ENCODE results near the gene CPT1C.

The CPT1C gene

DNA sequence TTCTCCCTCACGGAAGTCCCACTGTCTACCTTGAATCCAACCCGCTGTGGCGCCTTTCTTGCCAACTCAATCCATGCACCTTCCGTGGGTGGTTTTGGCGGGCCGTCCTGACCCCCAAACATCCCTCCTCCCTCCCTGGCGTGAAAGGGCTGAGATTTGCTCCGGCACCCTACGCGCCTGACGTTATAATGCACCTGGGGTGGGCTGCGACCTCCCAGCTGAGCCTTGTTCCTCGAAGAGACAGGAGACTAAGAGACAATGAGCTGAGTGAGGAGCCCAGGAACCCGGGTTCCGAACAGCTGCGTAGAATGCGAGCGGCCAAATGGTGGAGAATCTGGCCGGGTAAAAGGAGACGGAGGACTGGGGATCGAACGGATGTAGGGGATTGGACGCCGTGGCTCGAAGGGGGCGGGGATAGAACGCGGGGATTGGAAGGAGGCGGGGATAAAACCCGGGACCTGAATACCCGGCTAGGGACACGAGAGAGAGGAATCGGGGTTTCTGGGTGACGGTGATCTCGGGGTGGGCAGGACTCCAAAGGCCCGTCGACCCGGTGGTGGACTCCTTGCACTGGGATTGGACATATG is at the start of gene CPT1C:
CPT1C (plus strand) TSS at position 461 of the 587 bp plus-strand sequence. CDS start 1,137 bp downstream, outside the sequence.
- DNase-seq (ENCODE audit: low read depth, low spot score), result no peak

DNA sequence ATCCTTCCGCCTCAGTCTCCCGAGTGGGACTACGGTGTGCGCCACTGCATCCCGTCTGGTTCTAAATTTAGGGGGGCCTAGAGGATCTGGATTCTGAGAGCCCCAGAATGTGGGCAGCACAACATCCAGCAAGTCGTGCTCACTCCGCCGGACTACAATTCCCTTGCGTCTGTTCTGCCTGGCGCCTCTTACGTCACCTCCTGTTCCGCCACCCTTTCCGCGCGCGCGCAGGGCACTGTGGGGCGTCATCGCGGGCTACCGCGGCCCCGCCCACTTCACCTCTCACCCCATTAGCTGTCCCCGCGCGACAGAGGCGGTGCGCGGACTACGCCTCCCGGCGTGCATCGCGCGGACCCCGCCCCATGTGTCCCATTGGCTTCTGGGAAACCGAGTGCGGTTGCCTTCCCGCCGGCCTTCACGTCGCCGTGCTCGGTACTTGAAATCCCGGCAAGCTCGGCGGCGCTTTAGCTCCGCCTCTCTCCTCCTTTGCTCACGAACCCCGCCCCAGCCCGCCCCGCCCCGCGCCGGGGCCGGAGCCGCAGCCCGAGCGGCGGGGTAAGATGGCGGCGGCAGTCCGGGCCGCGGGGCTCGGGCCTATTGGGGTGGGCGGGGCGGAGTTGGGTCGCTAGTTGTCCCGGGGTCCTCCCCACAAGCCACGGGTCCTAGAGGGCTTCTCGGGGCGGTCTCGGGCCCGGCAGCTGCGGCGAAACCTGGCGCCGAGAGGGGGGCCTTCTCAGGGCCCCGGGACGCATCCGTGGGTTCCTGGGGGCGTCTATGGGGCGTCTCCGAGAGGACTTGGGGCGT is 49.0 kb upstream of the CPT1C start, which contains the start of gene SCAF1:
SCAF1 (plus strand) TSS at position 522 of the 804 bp plus-strand sequence. CDS start 2,818 bp downstream, outside the sequence.
- peak; percentile 97 for DNase-seq (ENCODE audit: low read depth, low spot score)

DNA sequence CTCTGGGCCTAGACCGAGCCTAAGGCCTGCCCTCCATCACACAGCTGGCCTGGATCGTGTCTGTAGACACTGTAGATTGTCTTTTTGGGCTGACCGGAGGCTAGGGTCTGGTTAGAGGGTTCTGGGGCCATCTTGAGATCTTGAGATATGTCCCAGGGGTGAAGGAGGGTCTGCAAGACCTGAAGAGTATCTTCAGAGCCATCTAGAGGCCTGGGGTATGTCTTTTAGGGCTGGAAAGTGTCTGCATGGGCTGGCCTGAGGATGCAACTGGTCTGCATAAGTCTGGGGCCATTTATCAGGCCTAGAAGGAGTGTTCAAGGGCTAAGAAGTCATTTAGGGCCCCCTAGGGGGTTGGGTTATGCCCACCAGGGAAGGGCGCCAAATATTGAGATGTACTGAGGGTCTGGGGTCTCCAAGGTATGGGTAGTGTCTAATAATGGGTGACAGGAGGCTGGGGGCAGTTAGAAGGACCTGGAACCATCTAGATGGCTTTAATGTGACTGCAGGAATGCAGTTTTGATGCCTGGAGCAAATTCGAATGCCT is 48.4 kb upstream of the CPT1C start:
- DNase-seq (ENCODE audit: low read depth, low spot score), result no peak

DNA sequence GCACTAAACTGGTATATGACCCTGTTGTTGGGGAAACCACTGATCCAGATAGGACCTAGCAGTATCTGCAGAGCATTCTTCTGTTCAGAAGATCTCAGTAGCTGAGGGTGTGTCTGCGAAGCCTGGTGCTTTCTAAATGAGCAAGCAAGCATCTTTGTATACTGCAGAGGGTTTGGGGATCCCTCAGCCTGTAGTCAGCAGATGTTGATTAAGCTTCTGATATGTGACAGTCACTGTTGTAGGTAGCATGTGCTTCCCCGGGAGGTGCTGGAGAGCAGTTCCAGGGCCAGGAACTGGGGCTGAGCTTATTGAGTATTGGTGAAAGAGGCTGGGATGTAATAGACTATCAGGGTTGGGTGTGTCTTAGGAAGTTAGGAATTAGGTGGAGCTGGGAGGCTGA is 47.5 kb upstream of the CPT1C start:
- no peak for DNase-seq (ENCODE audit: low read depth, low spot score)

DNA sequence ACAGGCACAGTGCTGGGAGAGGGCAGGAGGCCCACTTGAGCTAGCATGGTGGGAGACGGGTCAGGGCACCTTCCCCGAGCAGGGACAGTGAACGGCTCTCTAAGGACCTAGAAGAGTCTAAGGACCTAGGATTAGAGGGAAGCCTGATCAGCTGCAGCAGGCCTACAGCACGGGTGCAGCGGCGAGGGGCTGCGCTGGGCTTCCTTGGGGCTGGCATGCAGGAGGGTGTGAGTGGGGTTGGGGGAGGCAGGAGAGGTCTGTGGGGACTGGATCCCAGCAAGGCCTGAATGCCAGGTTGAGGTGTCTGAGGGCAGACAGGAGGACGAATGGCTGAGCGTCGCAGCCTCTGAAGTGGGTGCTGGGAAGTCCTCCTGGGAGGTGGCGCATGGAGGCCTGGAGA is 45.3 kb upstream of the CPT1C start:
- DNase-seq (ENCODE audit: low read depth, low spot score), result no peak

DNA sequence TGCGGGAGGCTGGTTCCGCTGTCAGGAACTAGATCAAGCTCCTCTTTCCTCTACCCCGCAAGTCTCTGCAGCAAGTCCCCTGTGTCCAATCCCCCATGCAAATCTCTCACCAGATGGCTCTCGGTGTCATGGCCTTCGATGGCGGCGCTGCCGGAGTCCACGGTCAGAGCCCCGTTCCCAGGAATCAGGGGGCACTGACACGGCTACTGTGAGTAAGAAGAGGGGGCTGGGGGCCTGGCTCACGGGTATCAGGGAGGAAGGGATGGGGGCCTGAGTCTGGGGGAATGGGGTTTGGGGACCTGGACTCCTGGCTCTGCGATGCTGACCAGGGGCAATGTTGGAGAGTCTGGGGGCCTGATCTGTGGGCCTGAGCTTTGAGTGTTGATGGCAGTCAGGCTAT is 44.9 kb upstream of the CPT1C start:
- no peak for DNase-seq (ENCODE audit: low read depth, low spot score)

DNA sequence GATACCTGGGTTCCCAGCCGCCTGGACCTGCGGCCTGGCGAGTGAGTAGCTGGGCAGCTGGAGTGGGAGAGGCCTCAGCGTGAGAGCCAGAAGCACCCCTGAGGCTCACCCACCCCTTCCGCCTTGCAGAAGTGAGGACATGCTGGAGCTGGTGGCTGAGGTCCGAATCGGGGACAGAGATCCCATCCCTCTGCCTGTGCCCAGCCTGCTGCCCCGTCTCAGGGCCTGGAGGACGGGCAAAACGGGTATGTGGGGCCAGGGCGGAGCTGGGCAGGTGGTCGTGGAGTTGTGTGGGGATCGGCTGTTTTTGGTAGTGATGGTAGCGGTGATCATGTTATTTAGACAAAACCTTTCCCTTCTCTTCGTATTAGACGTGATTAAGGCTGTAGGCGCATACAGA is 44.3 kb upstream of the CPT1C start:
- DNase-seq (ENCODE audit: low read depth, low spot score), result no peak

DNA sequence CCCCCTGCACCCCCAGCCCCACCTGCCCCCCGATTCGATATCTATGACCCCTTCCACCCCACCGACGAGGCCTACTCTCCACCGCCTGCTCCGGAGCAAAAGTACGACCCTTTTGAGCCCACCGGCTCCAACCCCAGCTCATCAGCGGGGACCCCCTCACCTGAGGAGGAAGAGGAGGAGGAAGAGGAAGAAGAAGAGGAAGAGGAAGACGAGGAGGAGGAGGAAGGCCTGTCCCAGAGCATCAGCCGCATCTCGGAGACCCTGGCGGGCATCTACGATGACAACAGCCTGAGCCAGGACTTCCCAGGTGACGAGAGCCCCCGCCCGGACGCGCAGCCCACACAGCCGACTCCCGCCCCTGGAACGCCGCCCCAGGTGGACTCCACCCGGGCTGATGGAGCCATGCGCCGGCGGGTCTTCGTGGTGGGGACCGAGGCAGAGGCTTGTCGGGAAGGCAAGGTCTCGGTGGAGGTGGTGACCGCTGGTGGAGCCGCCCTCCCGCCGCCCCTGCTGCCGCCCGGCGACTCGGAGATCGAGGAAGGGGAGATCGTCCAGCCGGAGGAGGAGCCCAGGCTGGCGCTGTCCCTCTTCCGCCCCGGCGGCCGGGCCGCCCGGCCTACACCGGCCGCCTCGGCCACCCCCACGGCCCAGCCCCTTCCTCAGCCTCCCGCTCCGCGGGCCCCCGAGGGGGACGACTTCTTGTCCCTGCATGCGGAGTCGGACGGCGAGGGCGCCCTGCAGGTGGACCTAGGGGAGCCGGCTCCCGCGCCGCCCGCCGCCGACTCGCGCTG is 39.7 kb upstream of the CPT1C start:
- no peak for DNase-seq (ENCODE audit: low read depth, low spot score)

DNA sequence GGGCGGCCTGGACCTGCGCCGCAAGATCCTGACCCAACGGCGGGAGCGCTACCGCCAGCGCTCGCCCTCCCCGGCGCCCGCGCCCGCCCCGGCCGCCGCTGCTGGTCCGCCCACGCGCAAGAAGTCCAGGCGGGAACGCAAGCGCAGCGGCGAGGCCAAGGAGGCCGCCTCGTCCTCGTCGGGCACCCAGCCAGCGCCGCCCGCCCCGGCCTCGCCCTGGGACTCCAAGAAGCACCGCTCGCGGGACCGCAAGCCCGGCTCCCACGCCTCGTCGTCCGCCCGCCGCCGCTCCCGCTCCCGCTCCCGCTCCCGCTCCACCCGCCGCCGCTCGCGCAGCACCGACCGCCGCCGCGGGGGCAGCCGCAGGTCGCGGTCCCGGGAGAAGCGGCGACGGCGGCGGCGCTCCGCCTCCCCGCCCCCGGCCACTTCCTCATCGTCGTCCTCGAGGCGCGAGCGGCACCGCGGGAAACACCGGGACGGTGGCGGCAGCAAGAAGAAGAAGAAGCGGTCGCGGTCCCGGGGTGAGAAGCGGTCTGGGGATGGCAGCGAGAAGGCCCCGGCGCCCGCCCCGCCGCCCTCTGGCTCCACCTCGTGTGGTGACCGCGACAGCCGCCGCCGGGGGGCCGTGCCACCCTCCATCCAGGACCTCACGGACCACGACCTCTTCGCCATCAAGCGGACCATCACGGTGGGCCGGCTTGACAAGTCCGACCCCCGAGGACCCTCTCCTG is 38.9 kb upstream of the CPT1C start:
- DNase-seq (ENCODE audit: low read depth, low spot score), result no peak

DNA sequence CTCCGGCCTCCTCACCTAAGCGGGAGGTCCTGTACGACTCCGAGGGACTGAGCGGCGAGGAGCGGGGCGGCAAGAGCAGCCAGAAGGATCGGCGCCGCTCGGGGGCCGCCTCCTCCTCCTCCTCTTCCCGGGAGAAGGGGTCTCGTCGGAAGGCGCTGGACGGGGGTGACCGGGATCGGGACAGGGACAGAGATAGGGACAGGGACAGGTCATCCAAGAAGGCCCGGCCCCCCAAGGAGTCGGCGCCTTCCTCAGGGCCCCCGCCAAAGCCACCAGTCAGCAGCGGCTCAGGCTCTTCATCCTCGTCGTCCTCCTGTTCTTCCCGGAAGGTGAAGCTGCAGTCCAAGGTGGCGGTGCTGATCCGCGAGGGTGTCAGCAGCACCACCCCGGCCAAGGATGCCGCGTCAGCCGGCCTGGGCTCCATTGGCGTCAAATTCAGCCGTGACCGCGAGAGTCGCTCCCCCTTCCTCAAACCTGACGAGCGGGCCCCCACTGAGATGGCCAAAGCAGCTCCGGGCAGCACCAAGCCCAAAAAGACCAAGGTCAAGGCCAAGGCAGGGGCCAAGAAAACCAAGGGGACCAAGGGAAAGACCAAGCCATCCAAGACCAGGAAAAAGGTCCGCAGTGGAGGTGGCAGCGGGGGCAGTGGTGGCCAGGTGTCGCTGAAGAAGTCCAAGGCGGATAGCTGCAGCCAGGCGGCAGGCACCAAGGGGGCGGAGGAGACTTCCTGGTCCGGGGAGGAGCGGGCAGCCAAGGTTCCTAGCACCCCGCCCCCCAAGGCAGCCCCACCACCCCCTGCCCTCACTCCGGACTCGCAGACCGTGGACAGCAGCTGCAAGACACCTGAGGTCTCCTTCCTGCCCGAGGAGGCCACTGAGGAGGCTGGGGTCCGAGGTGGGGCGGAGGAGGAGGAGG is 38.1 kb upstream of the CPT1C start:
- no peak for DNase-seq (ENCODE audit: low read depth, low spot score)

DNA sequence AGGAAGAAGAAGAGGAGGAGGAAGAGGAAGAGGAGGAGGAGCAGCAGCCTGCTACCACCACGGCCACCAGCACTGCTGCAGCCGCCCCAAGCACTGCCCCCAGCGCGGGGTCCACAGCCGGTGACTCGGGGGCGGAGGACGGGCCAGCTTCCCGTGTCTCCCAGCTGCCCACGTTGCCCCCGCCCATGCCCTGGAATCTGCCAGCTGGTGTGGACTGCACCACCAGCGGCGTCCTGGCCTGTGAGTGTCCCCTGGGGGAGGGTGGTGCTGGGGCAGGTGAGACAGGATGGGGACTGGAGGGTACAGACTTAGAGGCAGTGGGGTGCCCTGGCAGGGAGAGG is 37.5 kb upstream of the CPT1C start:
- no peak for DNase-seq (ENCODE audit: low read depth, low spot score)

DNA sequence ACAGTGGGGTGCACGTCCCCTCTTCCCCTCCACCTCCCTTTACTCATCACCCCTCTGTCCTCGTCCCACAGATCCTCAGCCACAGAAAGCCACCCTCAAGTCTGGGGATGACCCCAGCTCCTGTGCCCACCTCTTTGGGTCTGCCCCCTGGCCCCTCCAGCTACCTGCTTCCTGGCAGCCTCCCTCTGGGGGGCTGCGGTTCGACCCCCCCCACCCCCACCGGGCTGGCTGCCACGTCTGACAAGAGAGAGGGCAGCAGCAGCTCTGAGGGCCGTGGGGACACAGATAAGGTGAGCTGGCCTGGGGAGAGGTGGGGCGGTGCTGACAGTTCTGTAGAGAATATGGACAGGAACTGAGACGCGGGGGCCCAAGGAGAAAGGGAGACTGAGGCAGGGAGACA is 36.3 kb upstream of the CPT1C start:
- no peak for DNase-seq (ENCODE audit: low read depth, low spot score)

DNA sequence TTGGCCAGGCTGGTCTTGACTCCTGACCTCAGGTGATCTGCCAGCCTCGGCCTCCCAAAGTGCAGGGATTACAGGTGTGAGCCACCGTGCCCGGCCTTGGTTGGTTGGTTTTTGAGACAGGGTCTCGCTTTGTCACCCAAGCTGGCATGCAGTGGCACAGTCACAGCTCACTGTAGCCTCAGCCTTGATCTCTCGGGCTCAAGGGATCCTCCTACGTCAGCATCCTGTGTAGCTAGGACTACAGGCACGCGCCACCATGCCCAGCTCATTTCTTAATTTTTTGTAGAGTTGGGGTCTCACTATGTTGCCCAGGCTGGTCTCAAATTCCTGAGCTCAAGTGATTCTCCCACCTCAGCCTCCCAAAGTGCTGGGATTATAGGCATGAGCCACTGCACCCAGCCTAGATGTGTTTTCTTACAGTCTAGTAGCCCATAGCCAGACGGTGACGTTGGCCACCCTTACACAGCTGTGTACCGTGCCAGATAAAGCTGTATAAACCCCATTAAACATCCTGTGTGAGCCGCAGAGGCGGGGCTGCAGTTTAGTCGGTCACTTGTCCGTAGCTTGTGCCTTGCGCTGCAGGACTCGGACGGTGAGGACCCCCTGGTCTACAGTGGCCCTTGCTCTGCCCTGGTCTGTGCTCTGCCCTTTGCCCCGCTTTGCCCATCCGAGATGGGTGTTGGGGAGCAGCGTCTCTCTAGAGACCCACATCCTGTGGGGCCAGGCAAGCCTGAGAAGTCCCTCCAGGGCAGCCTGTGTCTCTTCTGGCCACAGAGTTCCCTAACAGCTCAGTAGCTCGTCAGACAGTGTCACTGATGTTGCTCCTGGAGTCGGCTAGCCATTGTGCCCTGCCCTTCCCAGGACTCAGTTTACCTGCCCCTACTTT is 35.1 kb upstream of the CPT1C start:
- no peak for DNase-seq (ENCODE audit: low read depth, low spot score)

DNA sequence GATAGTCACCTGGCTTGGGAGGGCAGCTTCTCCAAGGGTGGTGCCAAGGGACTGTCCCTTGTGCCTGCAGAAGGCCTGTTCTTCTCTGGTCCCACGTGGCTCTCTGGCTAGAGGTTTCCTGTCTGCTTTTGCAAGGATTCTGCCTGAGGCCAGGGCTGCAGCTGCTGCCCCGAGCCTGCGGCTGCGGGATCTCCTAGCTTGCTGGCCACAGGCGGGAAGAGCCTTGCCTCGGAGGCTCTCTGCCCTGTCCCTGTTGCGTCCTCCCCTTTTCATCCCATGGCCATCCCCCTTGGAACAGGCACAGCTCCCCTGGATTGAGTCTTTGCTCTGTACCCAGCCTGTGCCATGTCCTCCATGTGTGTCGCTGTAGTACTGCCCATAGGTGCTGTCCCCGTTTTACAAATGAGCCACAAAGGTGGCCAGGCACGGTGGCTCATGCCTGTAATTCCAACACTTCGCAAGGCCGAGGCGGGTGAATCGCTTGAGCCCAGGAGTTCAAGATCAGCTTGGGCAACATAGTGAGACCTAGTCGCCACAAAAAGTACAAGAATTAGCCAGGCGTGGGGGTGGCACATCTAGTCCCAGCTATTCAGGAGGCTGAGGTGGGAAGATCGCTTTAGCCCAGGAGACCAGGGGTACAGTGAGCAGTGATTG is 34.3 kb upstream of the CPT1C start:
- no peak for DNase-seq (ENCODE audit: low read depth, low spot score)

DNA sequence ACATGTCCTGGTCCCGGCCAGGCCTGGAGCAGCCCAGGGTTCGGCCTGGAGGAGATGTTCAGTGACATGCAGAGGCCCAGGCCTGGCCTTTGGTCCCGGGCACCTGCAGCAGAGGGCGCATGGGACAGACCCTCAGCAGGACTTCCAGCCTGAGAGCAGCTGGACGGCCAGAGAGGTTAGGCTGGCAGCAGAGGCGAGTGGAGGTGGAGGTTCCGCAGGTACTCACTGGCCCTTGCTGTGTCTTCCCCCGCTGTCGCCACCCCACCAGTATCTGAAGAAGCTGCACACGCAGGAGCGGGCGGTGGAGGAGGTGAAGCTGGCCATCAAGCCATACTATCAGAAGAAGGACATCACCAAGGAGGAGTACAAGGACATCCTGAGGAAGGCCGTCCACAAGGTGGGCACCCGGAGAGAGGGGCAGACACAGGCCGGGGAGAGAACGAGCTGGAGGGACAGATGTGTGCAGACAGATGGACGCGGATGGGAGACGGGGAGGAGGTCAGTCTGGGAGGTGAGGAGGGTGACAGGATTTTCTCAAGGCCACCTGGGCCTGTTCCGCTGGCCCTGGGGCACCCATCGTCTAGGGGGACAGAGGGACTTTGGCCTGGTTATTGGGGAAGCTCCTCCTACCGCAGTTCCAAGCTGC is 33.3 kb upstream of the CPT1C start:
- no peak for DNase-seq (ENCODE audit: low read depth, low spot score)

DNA sequence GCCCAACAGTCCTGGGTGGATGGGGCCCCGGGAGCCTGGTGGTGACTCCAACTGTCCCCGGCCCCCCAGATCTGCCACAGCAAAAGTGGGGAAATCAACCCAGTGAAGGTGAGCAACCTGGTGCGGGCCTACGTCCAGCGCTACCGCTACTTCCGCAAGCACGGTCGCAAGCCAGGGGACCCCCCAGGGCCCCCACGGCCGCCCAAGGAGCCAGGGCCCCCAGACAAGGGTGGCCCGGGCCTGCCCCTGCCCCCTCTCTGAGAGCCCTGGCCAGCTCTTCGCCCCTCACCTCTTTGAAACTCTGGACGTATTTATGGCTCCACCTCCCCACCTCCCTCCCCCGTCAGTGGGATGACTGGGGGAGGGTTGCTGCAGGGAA is 32.8 kb upstream of the CPT1C start:
- no peak for DNase-seq (ENCODE audit: low read depth, low spot score)

DNA sequence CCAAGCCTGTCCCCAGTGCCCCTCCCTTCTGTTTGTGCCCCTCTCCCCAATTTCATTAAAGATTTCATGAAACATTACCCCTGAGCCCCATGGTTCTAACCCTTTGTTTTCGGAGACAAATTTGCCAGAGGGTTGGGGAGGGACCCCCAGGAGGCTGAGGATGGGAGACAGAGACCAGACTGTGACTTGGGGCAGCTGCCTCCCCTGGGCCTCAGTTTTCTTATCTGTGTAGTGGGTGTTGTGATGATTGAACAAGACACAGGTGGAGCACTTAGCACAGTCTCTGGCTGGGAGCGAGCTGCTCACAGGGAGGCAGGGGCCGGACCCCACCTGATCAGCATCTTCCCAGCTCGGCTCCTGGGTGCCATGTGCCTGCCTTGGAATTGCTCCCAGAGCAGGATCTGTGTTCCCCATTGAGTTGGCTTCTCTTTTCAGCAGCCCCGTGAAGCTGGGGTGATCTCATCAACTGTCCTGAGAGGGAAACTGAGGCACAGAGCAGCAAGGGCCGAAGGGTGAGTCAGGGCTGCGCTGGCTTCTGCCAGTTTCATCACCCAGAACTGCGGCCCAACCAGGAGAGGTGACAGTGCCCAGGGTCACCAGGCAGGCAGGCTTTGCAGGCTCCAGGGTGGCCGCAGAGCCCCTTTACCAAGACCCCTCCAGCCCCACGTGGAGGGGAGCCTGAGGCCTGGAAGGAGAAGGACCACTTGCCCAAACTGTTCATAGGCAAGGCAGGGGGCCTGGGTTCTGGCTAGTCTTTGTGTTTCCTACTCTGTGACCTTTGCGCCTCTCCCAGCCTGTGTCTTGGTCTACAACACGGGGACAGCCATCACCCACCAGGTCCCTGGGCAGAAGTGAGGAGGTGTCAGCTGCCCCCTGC is 32.1 kb upstream of the CPT1C start:
- DNase-seq (ENCODE audit: low read depth, low spot score), result no peak
